Ovary (tissue), 9 donors: ENCODE results near the gene HAPSTR1. TPM values are rescaled to one million over a fixed set of nuclear protein-coding genes. Genes with fewer than 3 reads are reported as not detected.

Source experiments
- DNase-seq, 5 donors: peaks; one replicate each; pipeline ENCODE4 v3.0.0-alpha.2; 2019 to 2020
- H3K27ac ChIP-seq, 2 donors: fragments of 200-600 bp; one replicate each; pipeline versions ENCODE4 v1.5.1 to v1.8.0; 2019 to 2022
- H3K27me3 ChIP-seq: fragments of 200-600 bp; one replicate; pipeline ENCODE4 v1.8.0; 2022
- H3K36me3 ChIP-seq: fragments of 200-600 bp; sonication (generic); one replicate; pipeline ENCODE4 v1.5.1; 2019
- H3K4me1 ChIP-seq: one replicate; pipeline ENCODE4 v1.8.1; 2013; ENCODE audit warnings: mild to moderate bottlenecking, moderate library complexity; ENCODE audit not compliant: insufficient read depth
- H3K4me3 ChIP-seq: fragments of 200-600 bp; sonication (generic); one replicate; pipeline ENCODE4 v1.5.1; 2017
- H3K9me3 ChIP-seq, 2 donors: fragments of 200-600 bp in 1 of 2; sonication (generic) in 1 of 2; one replicate each; pipeline versions ENCODE4 v1.5.1 to v1.8.1; 2013 to 2019; ENCODE audit warnings: mild to moderate bottlenecking in 1 of 2, moderate library complexity in 1 of 2
- EP300 ChIP-seq: sonication (generic); formaldehyde crosslinking; IDR thresholded peaks from one replicate; pipeline ENCODE4 v1.6.1; 2017; ENCODE audit warnings: antibody characterized with exemption
- POLR2A ChIP-seq: fragments of 450-650 bp; IDR thresholded peaks from one replicate; pipeline ENCODE4 v1.6.1; 2017; ENCODE audit warnings: antibody characterized with exemption, mild to moderate bottlenecking, moderate library complexity
- WGBS, 3 donors: extraction: QIAGEN DNeasy Blood & Tissue Kit in 1 of 3; methylation state at CpG; one replicate each; pipeline versions ENCODE4 v1.1.5 to v1.1.7; 2013 to 2017; 5-methylcytosine and 5-hydroxymethylcytosine counted together
- intact Hi-C, 4 donors: fragments of 100-400 bp; cut with DNase I; formaldehyde crosslinking; loops; one replicate each; pipeline versions ENCODE4 v1.11.0 to v1.15.1; 2022 to 2023
- polyA plus RNA-seq, 2 donors: library from polyadenylated mRNA; stranded (reverse); fragments of 200-250 nt in 1 of 2; fragments of 350-450 nt in 1 of 2; fragmentation: Illumina TruSeq in 1 of 2; extraction: RNeasy Lipid Tissue Mini Kit (QIAGEN cat#74804) in 1 of 2; gene quantifications; one replicate each; pipeline ENCODE4 v1.2.3, GENCODE V29; 2013 to 2014
- total RNA-seq, 7 donors: library from RNA; depleted of rRNA in 2 of 7; stranded (reverse); fragments of >200 nt in 2 of 7; fragmentation: NEBNext Ultra II Directional in 3 of 7; extraction: Animal tissue kit (Norgen Biotek cat#: 25700) in 3 of 7; gene quantifications; one replicate each; pipeline versions ENCODE4 v1.1.0 to v1.2.4, GENCODE V29; 2016 to 2023
- TF ChIP-seq, protein P1 (sequence below), 3 donors: fragments of 450-650 bp in 2 of 3; fragments of 200-600 bp in 1 of 3; IDR thresholded peaks; one replicate each; pipeline versions ENCODE4 v1.5.1 to v1.8.0; 2016 to 2022; ENCODE audit warnings: antibody characterized with exemption in 3 of 3, mild to moderate bottlenecking in 1 of 3
- donor health status: DM: no; HTN: no; CAD: no; lungs with moderate emphysema.
- donor health status: DM: no; HTN: no; CAD: no.
- donor health status: Bipolar disorder and iron deficiency.
- donor health status: DM: yes; HTN: yes; CAD: no.
- donor health status: DM: no; HTN: no; CAD: no.
- donor health status: DM: yes; HTN: yes; CAD: no.

Gene HAPSTR1
- total and polyA plus RNA-seq, 9 donors, result 15.7 to 76.1 (median 48.0) TPM

- Histone ChIP-seq H3K27ac (no peak overlapping the region), H3K4me1 (no peaks in the 10 kb centered on the region), H3K9me3 (no peaks in the 10 kb centered on the region), H3K4me3 (no peak overlapping the region), H3K36me3 (no peaks in the 10 kb centered on the region), H3K27me3 (no peaks in the 10 kb centered on the region)
- no peak for DNase-seq
- TF ChIP-seq, protein P1, sequence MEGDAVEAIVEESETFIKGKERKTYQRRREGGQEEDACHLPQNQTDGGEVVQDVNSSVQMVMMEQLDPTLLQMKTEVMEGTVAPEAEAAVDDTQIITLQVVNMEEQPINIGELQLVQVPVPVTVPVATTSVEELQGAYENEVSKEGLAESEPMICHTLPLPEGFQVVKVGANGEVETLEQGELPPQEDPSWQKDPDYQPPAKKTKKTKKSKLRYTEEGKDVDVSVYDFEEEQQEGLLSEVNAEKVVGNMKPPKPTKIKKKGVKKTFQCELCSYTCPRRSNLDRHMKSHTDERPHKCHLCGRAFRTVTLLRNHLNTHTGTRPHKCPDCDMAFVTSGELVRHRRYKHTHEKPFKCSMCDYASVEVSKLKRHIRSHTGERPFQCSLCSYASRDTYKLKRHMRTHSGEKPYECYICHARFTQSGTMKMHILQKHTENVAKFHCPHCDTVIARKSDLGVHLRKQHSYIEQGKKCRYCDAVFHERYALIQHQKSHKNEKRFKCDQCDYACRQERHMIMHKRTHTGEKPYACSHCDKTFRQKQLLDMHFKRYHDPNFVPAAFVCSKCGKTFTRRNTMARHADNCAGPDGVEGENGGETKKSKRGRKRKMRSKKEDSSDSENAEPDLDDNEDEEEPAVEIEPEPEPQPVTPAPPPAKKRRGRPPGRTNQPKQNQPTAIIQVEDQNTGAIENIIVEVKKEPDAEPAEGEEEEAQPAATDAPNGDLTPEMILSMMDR (IDR thresholded peaks at IDR 0.05), result no peak
- TF ChIP-seq EP300 (no peak), POLR2A (no peak)
- intact Hi-C loops, result no loop called here
- 60 to 68% (median 65%) methylated on average over 20 of the region's 20 CpGs for WGBS, 3 donors
Measured at GRCh38 chr16:9050102-9050830, 41.2 kb upstream of the HAPSTR1 start.

GRCh38 chr16:9053006-9053601, 38.3 kb upstream of the HAPSTR1 start:
- intact Hi-C loops, result no loop called here
- 33 to 41% (median 36%) methylated on average over 9 of the region's 9 CpGs for WGBS, 3 donors
- Histone ChIP-seq H3K27ac (no peak overlapping the region), H3K9me3 (no peaks in the 10 kb centered on the region), H3K27me3 (no peaks in the 10 kb centered on the region), H3K36me3 (no peaks in the 10 kb centered on the region), H3K4me3 (no peak overlapping the region), H3K4me1 (no peaks in the 10 kb centered on the region)
- no peak for TF ChIP-seq POLR2A
- TF ChIP-seq EP300, result no peak
- TF ChIP-seq, protein P1 (IDR thresholded peaks at IDR 0.05), result no peak
- peak in 1 of 5 donors; percentile 40 for DNase-seq

DNA sequence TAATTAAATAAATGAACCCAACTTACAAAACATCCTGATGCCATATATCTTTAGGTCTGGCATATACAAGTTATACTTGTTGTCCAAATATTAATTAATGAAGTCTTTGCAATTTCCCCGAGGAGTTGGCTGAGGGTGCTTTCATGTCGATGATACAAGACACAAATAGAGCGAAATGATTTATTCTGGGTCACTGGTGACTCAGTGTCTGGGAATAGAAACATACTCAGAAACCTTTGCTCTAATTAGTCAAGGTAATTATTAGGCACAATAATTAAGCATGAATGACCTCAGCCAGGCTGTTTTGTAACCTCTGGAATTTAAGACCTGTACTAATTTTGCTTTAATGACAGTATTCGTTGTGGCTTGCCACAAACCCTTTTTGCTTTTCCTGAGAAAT, 37.0 kb upstream of the HAPSTR1 start:
- H3K9me3 ChIP-seq, result no peaks in the 10 kb centered on the region
- no peaks in the 10 kb centered on the region for H3K4me1 ChIP-seq
- TF ChIP-seq EP300, result no peak
- TF ChIP-seq, protein P1 (IDR thresholded peaks at IDR 0.05), result no peak
- no peak for TF ChIP-seq POLR2A
- H3K36me3 ChIP-seq, result no peaks in the 10 kb centered on the region
- intact Hi-C loops, result no loop called here
- 59 to 72% (median 64%) methylated on average over 4 of the region's 4 CpGs for WGBS, 3 donors
- DNase-seq, result no peak
- no peaks in the 10 kb centered on the region for H3K27me3 ChIP-seq
- no peak overlapping the region for H3K27ac ChIP-seq
- no peak overlapping the region for H3K4me3 ChIP-seq

DNA sequence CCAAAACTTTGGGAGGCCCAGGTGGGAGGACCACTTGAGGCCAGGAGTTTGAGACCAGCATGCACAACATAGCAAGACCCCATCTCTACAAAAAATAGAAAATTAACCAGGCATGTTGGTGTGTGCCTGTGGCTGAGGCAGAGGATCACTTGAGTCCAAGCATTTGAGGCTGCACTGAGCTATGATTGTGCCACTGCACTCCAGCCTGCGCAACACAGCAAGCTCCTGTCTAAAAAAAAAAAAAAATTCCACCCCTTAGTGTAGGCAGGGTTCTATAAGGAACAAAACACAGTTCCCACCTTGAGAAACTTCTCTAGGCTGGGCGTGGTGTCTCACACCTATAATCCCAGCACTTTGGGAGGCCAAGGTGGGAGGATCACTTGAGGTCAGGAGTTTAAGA, 36.3 kb upstream of the HAPSTR1 start:
- Histone ChIP-seq H3K4me1 (no peaks in the 10 kb centered on the region), H3K4me3 (no peak overlapping the region), H3K9me3 (no peaks in the 10 kb centered on the region), H3K27ac (no peak overlapping the region), H3K36me3 (no peaks in the 10 kb centered on the region), H3K27me3 (no peaks in the 10 kb centered on the region)
- TF ChIP-seq, protein P1 (IDR thresholded peaks at IDR 0.05), result no peak
- TF ChIP-seq POLR2A (no peak), EP300 (no peak)
- intact Hi-C loops, result no loop called here
- WGBS, 3 donors, result 91 to 93% (median 91%) methylated on average over 2 of the region's 2 CpGs
- DNase-seq, result no peak
